ENCODE results near the gene SLC25A34. TPM values are rescaled to one million over a fixed set of nuclear protein-coding genes. Genes with fewer than 3 reads are reported as not detected.

The SLC25A34 gene
- total and polyA plus RNA-seq, 2 of the 13 experiments (the other 11 are each of a cell fraction or from before 2014, with no cell fraction given): 0.13 to 0.18 TPM

DNA sequence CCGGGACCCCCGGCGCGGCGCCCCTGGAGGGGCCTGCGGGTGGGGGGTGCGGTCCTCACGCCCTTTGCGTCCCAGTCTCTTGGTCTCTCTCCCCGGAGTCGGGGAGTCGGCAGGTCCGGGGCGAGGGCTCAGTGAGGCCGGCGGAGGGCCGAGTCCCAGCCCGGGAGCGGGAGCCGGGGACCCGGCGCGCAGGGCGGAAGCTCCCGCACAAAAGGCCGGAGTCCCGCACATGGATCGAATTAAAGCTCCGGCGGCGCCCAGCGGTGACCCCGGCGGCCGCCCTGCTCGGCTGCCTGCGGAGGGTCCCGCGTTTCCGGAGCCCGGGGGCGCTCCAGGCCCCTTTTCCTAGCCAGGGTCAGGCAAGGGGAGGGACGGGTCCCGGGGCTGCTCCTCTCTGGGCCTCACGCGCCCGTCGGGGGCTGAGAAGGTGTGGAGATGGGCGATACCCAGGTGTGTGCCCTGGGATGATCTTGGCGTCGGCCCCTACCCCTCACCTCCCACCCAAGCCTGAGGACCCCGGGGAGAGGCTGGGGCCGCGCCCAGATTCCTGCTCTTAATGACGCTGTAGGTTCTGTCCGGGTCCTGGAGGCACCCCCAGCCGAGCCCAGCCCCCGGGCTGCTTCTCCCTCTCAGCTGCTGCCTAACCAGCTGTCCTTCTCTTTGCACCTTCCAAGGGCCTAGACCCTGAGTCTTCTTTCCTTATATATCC is 23.0 kb downstream of the SLC25A34 start (continued):
- no peak for TF ChIP-seq CC2D1A (CRISPR knock-in tag; IDR thresholded peaks at IDR 0.05)
- TF ChIP-seq, protein P1, sequence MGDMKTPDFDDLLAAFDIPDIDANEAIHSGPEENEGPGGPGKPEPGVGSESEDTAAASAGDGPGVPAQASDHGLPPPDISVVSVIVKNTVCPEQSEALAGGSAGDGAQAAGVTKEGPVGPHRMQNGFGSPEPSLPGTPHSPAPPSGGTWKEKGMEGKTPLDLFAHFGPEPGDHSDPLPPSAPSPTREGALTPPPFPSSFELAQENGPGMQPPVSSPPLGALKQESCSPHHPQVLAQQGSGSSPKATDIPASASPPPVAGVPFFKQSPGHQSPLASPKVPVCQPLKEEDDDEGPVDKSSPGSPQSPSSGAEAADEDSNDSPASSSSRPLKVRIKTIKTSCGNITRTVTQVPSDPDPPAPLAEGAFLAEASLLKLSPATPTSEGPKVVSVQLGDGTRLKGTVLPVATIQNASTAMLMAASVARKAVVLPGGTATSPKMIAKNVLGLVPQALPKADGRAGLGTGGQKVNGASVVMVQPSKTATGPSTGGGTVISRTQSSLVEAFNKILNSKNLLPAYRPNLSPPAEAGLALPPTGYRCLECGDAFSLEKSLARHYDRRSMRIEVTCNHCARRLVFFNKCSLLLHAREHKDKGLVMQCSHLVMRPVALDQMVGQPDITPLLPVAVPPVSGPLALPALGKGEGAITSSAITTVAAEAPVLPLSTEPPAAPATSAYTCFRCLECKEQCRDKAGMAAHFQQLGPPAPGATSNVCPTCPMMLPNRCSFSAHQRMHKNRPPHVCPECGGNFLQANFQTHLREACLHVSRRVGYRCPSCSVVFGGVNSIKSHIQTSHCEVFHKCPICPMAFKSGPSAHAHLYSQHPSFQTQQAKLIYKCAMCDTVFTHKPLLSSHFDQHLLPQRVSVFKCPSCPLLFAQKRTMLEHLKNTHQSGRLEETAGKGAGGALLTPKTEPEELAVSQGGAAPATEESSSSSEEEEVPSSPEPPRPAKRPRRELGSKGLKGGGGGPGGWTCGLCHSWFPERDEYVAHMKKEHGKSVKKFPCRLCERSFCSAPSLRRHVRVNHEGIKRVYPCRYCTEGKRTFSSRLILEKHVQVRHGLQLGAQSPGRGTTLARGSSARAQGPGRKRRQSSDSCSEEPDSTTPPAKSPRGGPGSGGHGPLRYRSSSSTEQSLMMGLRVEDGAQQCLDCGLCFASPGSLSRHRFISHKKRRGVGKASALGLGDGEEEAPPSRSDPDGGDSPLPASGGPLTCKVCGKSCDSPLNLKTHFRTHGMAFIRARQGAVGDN (CRISPR knock-in tag; IDR thresholded peaks at IDR 0.05): peak; percentile 71
- TF ChIP-seq AGO2 (optimal IDR thresholded peaks at IDR 0.05; ENCODE audit: low read depth, low read length): peak; percentile 29
- TF ChIP-seq DMAP1 (CRISPR knock-in tag; IDR thresholded peaks at IDR 0.05): 0 out of 2 replicates have a peak, but pooled peaks have one; percentile 26
- TF ChIP-seq CTCF (CRISPR knock-in tag; IDR thresholded peaks at IDR 0.05): peak; percentile 12; the same call in 1 of the 2 replicates
- peak; percentile 49; the same call in 1 of the 2 replicates for TF ChIP-seq CSRNP1 (CRISPR knock-in tag; IDR thresholded peaks at IDR 0.05)
- TF ChIP-seq EEA1 (CRISPR knock-in tag; IDR thresholded peaks at IDR 0.05; ENCODE audit: borderline replicate concordance): no peak
- TF ChIP-seq GABPB1 (CRISPR knock-in tag; IDR thresholded peaks at IDR 0.05): peak; percentile 72; the same call in 1 of the 2 replicates
- no peak for TF ChIP-seq ZNF784 (CRISPR knock-in tag; IDR thresholded peaks at IDR 0.05; ENCODE audit: borderline replicate concordance)
- no peak for TF ChIP-seq ZNF33A (CRISPR knock-in tag; IDR thresholded peaks at IDR 0.05; ENCODE audit: borderline replicate concordance)
- TF ChIP-seq HOXA5 (CRISPR knock-in tag; IDR thresholded peaks at IDR 0.05): 0 out of 2 replicates have a peak, but pooled peaks have one; percentile 26
- TF ChIP-seq HNRNPUL1 (IDR thresholded peaks at IDR 0.05; ENCODE audit: low read depth, low read length): no peak
- TF ChIP-seq, protein P2, sequence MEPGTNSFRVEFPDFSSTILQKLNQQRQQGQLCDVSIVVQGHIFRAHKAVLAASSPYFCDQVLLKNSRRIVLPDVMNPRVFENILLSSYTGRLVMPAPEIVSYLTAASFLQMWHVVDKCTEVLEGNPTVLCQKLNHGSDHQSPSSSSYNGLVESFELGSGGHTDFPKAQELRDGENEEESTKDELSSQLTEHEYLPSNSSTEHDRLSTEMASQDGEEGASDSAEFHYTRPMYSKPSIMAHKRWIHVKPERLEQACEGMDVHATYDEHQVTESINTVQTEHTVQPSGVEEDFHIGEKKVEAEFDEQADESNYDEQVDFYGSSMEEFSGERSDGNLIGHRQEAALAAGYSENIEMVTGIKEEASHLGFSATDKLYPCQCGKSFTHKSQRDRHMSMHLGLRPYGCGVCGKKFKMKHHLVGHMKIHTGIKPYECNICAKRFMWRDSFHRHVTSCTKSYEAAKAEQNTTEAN (CRISPR knock-in tag; conservative IDR thresholded peaks at IDR 0.05): no peak
- TF ChIP-seq NFE2 (CRISPR knock-in tag; IDR thresholded peaks at IDR 0.05): no peak
- no peak for TF ChIP-seq ISL2 (CRISPR knock-in tag; IDR thresholded peaks at IDR 0.05)
- TF ChIP-seq ZFX (CRISPR knock-in tag; IDR thresholded peaks at IDR 0.05; ENCODE audit: low read depth): peak; percentile 64
- TF ChIP-seq RBFOX2 (IDR thresholded peaks at IDR 0.05; ENCODE audit: low read depth, low read length): peak; percentile 53
- no peak for TF ChIP-seq ERF (CRISPR knock-in tag; IDR thresholded peaks at IDR 0.05)
- no peak for TF ChIP-seq NR0B2 (CRISPR knock-in tag; IDR thresholded peaks at IDR 0.05)
